ENCODE data around the gene CHID1.

CHID1 gene

DNA sequence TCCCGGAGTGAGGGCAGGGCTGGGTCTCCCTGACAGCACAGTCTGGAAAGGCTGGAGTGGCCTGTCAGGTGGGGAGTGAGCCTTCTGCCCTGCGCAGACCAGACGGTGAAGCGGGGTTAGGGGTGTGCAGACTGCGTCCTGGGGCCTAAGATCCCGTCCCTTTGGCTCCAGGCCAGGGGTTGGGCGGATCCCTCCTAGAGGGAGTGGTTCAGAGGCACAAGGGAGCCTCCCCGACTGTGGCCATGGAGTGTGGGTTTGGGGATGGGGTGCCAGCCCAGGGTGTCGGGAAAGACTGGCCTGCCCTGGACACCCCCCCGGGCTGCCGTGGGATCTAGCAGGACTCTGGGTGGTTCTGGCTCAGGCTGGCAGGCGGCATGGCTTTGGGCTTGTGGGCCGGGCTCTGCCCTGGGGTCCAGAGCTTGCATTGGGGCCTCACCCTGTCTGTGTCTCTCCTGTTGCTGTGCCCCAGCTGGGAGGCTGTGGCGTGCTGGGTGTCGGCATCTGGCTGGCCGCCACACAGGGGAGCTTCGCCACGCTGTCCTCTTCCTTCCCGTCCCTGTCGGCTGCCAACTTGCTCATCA is 48.4 kb downstream of the CHID1 start:
- DNase-seq: peak; percentile 57

- DNase-seq: no peak
Observed at GRCh38 chr11:861105-861479, 49.5 kb downstream of the CHID1 start.

DNA sequence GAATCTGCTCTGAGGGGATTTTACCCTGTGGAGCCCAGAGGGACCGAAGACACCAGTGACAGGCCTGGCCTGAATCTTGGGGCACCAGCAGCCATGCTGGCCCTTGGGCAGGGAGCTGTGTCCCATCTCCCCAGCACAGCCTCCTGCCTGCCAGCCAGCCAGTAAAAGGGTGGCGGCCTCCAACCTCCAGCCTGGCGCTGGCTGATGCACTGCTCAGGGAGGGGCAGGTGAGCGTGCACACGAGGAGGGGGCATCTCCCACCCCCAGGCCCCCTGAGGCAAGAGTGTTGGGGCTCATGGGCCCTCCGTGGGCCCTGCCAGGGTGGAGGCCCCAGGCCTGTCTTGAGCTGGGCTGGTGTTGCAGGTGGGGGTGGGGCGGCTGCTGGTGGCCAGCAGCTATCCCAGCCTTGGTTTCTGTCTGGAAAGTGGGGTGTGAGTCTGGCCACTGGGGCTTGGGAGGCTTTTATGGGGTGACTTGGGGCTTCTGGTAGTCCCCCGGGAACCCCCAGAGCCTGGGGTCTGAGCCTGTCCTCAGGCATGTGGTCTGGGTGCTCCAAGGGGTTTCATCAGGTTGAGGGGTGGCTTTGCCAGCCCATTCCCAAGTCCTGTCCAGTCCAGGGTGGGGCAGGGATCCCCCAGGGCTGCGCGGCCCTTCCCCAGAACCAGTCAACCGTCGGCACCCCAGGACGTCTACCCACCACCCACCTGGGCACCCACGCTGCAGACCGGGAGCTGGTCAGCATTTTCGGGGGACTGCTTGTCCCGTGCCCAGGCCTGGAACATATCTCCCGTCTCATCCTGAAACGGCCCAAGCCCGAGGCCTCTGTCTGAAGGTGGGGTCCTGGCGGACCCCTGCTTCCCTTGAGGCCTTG is 50.1 kb downstream of the CHID1 start:
- DNase-seq: no peak

- DNase-seq: peak; percentile 80
Observed at GRCh38 chr11:859394-860131, 51.0 kb downstream of the CHID1 start.

DNA sequence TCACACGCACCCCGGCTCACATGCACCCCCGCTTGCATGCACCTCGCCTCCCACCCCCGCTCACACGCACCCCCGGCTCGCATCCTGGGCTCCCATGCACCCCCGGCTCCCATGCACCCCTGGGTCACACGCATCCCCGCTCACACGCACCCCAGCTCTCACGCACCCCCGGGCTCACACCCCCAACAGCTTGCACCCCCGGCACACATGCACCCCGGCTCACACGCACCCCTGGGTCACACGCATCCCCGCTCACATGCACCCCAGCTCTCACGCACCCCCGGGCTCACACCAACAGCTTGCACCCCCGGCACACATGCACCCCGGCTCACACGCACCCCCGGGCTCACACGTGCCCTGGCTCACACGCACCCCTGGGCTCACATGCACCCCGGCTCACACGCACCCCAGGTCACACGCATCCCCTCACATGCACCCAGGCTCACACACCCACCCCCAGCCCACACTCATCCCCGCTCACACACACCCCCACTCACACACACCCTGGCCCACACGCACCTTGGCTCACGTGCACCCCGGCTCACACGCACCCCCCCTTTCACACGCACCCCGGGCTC is 51.8 kb downstream of the CHID1 start:
- DNase-seq: no peak

- DNase-seq: peak; percentile 44
Observed at GRCh38 chr11:858053-858761, 52.4 kb downstream of the CHID1 start.

GRCh38 chr11:856397-856796 is 54.2 kb downstream of the CHID1 start:
- DNase-seq: peak; percentile 42

DNA sequence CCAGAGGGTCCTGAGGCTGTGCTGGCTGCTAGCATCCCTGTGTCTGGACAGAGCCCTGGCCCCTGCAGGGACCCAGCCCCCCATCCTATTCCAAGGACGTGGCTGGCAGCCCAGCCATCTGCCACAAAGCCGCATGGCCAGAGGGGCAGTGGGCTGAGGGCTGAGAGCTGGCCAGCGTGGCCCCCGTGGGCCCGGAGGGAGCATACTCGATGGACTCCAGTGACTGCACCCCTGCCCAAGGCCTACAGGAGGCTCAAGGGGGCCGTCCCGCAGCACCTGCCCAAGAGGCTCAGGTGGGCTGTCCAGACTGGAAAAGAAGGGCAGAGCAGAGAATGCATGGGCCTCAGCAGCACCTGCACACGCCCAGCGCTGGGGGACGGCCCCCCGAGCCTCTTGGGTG is 54.8 kb downstream of the CHID1 start:
- DNase-seq: no peak

- DNase-seq: peak; percentile 45
Observed at GRCh38 chr11:855330-855674, 55.3 kb downstream of the CHID1 start.

- peak; percentile 48 for DNase-seq
Observed at GRCh38 chr11:854601-855329, 55.8 kb downstream of the CHID1 start.

GRCh38 chr11:853682-854448 is 56.7 kb downstream of the CHID1 start:
- DNase-seq: no peak

DNA sequence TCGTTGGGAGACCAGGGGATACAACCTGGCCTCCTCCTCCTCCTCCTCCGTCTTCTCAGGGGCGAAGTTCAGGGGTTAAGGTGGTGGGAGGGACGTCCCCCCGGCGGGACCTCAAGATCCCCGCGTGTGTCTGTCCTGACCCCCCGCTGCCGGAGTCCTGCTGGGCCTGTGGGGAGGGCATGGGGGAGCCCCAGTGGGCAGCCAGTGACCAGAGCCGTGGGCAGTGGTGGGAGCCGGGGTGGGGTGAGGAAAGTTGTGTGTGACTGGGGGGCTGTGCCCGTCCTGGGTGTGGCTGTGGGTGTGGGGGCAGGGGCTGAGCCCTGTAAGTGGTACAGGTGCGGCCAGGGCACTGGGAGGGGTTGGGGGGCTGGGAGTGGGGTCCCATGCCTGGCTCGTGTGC is 57.8 kb downstream of the CHID1 start:
- peak; percentile 51 for DNase-seq

DNA sequence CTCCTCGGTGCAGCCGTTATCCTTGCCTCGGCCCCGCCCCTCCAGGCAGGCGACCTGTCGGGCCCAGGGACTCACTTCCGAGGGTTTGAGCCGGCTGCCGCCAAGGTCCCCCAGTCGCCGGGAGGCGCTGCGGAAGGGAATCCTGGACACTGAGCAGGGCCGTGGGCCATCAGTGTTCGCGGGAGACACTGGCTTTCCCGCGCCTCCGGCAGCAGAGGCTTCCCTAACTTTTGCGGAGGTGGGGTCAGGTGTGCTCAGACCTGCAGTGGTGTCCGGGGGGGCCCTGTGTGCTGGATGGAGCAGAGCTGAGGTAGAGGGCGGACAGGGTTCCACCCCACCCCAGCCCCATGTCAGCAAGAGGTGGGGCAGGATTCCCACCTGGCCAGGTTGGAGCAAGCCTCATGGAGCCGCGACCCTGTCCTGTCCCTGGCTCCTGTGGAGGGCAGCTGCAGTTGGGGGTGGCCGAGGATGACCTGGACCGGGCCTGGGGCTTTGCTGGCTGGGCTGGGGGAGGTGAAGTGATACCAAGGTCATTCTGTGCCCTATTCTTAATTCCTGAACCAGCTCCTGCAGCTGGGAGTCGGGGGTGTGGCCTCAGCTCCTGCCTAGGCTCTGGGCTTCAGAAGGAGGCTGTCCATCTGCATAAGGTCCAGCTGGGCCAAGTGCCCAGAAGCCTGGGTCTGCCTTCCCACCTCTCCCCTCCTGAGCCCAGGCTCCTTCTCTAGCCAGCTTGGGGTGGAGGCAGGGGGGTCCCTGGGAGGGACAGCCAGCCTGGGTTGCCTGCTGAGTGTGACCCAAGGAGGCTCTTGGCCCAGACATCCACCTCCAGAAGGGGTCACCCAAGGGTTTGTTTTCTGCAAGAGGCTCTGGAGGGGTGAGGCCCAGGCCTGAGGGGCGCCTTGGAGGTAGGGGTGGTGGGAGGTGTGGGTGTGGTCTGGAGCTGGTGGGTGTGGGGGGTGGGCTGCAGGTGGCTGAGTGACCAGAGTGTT is 59.5 kb downstream of the CHID1 start:
- DNase-seq: peak; percentile 97

DNA sequence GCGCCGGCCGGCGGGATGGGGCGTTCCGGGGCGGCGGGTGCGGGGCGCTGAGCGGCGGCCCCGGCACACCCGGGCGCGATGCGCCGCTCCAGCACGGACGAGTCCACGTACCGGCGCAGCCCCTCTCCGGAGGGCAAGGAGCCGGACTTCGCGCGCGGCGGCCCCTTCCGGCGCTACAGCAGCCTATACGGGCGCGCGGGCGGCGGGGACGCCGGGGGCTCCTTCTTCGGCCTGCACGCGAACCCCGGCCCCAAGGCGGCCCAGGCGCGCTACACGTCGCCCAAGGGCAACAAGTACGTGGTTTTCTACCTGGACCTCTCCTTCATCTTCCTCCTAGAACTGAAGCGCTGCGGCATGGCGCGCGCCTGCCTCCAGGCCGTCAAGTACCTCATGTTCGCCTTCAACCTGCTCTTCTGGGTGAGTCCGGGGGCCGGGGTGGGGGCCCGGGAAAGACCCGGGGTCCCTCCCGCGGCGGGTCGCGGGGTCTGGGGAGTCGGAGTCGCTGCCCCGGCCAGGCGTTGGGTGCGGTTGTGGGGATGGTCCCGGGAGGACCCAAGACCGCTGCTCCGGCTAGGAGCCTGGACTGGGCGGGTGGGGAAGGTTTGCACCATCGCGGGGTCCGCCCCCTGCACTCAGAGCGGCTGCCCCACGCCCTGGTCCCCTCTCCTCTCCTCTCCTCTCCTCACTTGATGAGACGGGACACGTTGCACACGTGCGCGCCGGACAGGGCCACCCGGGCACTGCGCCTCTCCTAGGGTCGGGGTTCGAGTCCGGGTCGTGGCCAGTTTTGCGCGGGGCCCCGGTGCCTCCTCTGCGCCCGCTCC is 60.4 kb downstream of the CHID1 start:
- peak; percentile 58 for DNase-seq

DNA sequence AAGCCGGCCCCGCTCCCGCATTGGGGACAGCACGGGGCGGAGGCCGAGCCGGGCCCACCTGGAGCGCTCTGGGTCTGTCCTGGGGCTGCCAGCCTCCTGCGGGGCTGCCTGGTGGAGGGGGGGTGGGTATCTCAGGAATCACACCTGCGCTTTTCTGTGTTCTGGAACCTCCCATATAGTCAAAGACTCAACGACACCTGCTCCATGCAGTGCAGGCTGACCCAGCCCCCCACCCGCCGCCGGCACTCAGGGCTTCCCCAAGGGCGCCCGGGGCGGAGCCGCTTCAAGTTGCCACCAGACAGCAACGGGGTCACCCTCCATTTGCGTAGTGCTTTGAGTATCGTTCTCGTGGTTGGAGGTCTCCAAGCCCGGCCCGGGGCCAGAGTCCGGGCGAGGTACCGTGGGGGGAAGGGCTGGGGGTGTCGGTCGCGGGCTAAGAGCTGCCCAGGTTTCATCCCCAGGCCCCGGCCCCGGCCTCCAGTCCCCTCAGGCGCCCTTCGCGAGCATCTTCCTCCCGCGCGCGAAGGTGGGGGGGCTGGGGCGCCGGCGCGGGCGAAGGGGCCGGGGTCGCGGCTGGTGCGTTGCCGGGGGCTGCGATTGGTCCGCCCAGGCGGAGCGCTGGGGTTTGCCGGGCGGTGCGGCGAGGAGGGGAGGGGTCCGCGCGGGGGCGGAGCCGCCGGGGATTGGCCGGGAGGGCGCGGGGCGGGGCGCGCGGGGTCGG is 61.3 kb downstream of the CHID1 start:
- no peak for DNase-seq

DNA sequence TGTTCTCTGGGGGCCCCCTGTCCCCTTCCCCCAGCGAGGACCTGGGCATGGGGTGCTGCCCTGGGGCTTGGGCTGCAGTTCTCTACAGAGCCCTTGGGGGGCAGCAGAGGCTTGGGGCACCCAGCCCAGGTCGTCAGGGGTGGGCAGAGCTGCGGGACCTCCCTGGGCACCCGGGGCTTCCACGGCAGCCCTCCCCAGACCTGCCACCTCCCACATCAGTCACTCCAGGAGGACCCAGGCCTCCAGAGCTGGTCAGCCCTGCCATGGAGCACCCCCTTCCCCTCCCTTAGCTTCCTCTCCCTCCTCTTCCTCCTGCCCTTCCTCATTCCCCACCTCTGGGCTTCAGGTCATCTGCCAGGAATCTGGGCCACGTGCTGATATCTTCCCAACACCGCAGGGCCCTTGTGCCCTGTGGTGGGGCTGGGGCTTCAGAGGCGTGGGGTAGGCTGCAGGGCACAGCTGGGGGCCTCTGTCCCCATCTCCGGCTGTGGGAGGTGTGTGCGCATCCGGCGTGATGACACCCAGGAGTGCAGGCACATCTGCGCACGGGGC is 62.2 kb downstream of the CHID1 start:
- peak; percentile 100 for DNase-seq

DNA sequence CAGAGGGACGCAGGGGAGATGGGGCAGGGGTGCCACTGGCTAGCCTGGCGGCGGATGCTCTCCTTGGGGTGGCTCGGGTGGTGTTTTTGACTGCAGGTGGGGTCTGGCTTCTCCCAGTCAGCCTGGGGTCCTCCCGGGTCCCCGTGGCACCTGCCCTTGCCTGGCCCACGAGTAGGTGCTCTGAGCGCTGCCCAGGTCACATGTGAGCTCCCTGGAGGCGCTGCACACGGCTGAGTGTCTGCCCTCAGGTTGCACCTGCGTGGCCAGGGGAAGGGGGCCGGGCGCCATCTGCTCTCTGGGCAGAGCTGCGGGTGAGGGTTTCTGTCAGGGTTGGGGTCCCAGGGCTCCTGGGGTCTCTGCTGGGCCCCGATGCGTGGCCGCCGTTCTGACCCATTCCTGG is 62.7 kb downstream of the CHID1 start:
- DNase-seq: peak; percentile 56

GRCh38 chr11:846496-847098 is 64.0 kb downstream of the CHID1 start:
- DNase-seq: no peak

All from 8988T (cell line).